HCT116 (cell line): ENCODE measurements around the gene RUFY1.

Source experiments
- ELF1 ChIP-seq: IDR thresholded peaks from 2 replicates; pipeline ENCODE4 v1.6.1; 2012; ENCODE audit warnings: low read depth, borderline replicate concordance
- EZH2 ChIP-seq: fragments of 200-600 bp; sonication (generic); IDR thresholded peaks from 2 replicates; pipeline ENCODE4 v1.6.1; 2017; ENCODE audit warnings: antibody characterized with exemption, mixed run types
- POLR2A ChIP-seq: IDR thresholded peaks from 2 replicates; pipeline ENCODE4 v1.7.0; 2011; ENCODE audit warnings: borderline replicate concordance; ENCODE audit not compliant: insufficient read depth, insufficient read length; ENCODE audit errors: extremely low read depth
- TF ChIP-seq, protein P1 (sequence below), 3 experiments: fragments of 200-600 bp in 1 of 3; sonication (generic) in 1 of 3; IDR thresholded peaks in 2 of 3; conservative IDR thresholded peaks in 1 of 3; 2 replicates each; pipeline ENCODE4 v1.5.1; 2012 to 2017; ENCODE audit warnings: low read depth in 2 of 3, low read length in 2 of 3, antibody characterized with exemption in 1 of 3, borderline replicate concordance in 1 of 3, control low read depth in 1 of 3, mild to moderate bottlenecking in 1 of 3, mixed read lengths in 1 of 3, mixed run types in 1 of 3, moderate library complexity in 1 of 3; ENCODE audit not compliant: insufficient read depth in 1 of 3

DNA sequence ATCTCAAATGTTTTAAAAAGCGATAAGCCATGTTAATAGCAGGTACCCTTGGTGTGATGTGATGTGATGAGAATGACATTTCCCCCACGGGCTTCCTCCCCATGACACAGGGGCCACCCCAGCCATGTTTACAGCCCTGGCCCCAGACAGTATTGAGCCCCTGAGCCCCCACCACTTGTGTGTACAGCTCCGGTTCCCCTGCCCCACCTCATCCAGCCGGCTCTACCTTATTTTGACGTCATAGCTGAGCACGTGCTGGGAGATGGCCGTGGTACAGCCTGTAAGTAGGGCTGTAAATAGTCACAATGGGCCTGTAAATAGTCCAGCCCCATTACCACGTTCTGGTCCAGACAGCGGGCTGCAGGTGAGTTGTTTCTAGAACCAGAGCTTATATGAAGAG lies 98.1 kb downstream of the RUFY1 start:
- TF ChIP-seq, protein P1, sequence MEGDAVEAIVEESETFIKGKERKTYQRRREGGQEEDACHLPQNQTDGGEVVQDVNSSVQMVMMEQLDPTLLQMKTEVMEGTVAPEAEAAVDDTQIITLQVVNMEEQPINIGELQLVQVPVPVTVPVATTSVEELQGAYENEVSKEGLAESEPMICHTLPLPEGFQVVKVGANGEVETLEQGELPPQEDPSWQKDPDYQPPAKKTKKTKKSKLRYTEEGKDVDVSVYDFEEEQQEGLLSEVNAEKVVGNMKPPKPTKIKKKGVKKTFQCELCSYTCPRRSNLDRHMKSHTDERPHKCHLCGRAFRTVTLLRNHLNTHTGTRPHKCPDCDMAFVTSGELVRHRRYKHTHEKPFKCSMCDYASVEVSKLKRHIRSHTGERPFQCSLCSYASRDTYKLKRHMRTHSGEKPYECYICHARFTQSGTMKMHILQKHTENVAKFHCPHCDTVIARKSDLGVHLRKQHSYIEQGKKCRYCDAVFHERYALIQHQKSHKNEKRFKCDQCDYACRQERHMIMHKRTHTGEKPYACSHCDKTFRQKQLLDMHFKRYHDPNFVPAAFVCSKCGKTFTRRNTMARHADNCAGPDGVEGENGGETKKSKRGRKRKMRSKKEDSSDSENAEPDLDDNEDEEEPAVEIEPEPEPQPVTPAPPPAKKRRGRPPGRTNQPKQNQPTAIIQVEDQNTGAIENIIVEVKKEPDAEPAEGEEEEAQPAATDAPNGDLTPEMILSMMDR (IDR thresholded peaks at IDR 0.05 in 2 of 3, conservative IDR thresholded peaks at IDR 0.05 in 1 of 3; ENCODE audit: borderline replicate concordance in 1 of 3, insufficient read depth in 1 of 3, low read depth in 2 of 3, low read length in 2 of 3): no peak
- TF ChIP-seq POLR2A (no peak), ELF1 (no peak), EZH2 (no peak)
